Heart right ventricle (tissue), 16 donors: Measurements from ENCODE around the gene FHIT. TPM values are rescaled to one million over a fixed set of nuclear protein-coding genes. Genes with fewer than 3 reads are reported as not detected.

Source experiments
- ATAC-seq, 8 donors: fragments of 200-7000 bp; cut with Tn5 transposase; one replicate each; pipeline ENCODE4 v1.9.1; 2020; ENCODE audit warnings: mild to moderate bottlenecking in 8 of 8, moderate library complexity in 8 of 8, moderate number of reproducible peaks in 1 of 8
- DNase-seq, 2 donors: peaks; one replicate each; pipeline ENCODE4 v3.0.0-alpha.2; 2020
- H3K27ac ChIP-seq, 10 donors: fragments of 200-600 bp; sonication (generic) in 2 of 10; one replicate each; pipeline versions ENCODE4 v1.5.0 to v1.8.0; 2020 to 2022; ENCODE audit warnings: mild to moderate bottlenecking in 3 of 10
- H3K27me3 ChIP-seq, 7 donors: fragments of 200-600 bp; one replicate each; pipeline ENCODE4 v1.8.0; 2021 to 2022; ENCODE audit warnings: mild to moderate bottlenecking in 2 of 7
- H3K36me3 ChIP-seq, 9 donors: fragments of 200-600 bp; sonication (generic) in 1 of 9; one replicate each; pipeline versions ENCODE4 v1.5.0 to v1.8.0; 2020 to 2022; ENCODE audit warnings: mild to moderate bottlenecking in 2 of 9
- H3K4me1 ChIP-seq, 9 donors: fragments of 200-600 bp; sonication (generic) in 1 of 9; one replicate each; pipeline versions ENCODE4 v1.5.0 to v1.8.0; 2020 to 2022; ENCODE audit warnings: mild to moderate bottlenecking in 4 of 9
- H3K4me3 ChIP-seq, 10 donors: fragments of 200-600 bp; sonication (generic) in 2 of 10; one replicate each; pipeline versions ENCODE4 v1.5.0 to v1.8.0; 2020 to 2022; ENCODE audit warnings: mild to moderate bottlenecking in 7 of 10, moderate library complexity in 2 of 10
- H3K9me3 ChIP-seq, 11 donors: fragments of 200-600 bp in 10 of 11; sonication (generic) in 2 of 11; one replicate each; pipeline versions ENCODE4 v1.5.0 to v1.8.0; 2013 to 2022; ENCODE audit warnings: mild to moderate bottlenecking in 2 of 11, control low read depth in 1 of 11, moderate library complexity in 1 of 11
- CTCF ChIP-seq, 9 donors: fragments of 200-600 bp; sonication (generic) in 2 of 9; IDR thresholded peaks; one replicate each; pipeline versions ENCODE4 v1.5.0 to v1.8.0; 2021 to 2022; ENCODE audit warnings: antibody characterized with exemption in 9 of 9, mild to moderate bottlenecking in 5 of 9, moderate library complexity in 1 of 9
- WGBS, 2 donors: extraction: QIAGEN DNeasy Blood & Tissue Kit; methylation state at CpG; one replicate each; pipeline ENCODE4 v1.1.7; 2013; ENCODE audit warnings: inconsistent platforms in 1 of 2; 5-methylcytosine and 5-hydroxymethylcytosine counted together
- intact Hi-C, 10 donors: fragments of 100-400 bp; cut with DNase I; formaldehyde crosslinking; loops; one replicate each; pipeline versions ENCODE4 v1.11.1 to v1.14.2; 2022
- polyA plus RNA-seq, 2 donors: library from polyadenylated mRNA; stranded (reverse); fragments of 200-250 nt; gene quantifications; one replicate each; pipeline ENCODE4 v1.2.3, GENCODE V29; 2013
- total RNA-seq, 10 donors: library from RNA; stranded (reverse); fragmentation: NEBNext Ultra II Directional in 3 of 10; extraction: Animal tissue kit (Norgen Biotek cat#: 25700) in 3 of 10; gene quantifications; one replicate each; pipeline versions ENCODE4 v1.2.1 to v1.2.4, GENCODE V29; 2021 to 2023
- donor health status: Arrhythmogenic right ventricular cardiomyopathy.
- donor health status: ischemic (EF 13 %, LVEDD 7.1; RV severe dilation, severe dysfunction).
- donor health status: healthy with polysubstance abuse.
- donor health status: DM: no; HTN: yes; CAD: no.
- donor health status: DM: no; HTN: no; CAD: no.
- donor health status: ischemic (EF 25% LVEDD 6.9; RV normal size, moderate dysfunction).
- donor health status: ischemic (EF 25% LVEDD 5.7; RV mildly dilated, moderate dysfunction).
- donor health status: healthy.
- donor health status: DM: yes; HTN: yes; CAD: no.
- donor health status: Ischemic cardiomyopathy.
- donor health status: ischemic (EF 35%, LVEDD 5.7; RV mildly dilated, moderate dysfunction).
- donor health status: nonischemic (EF 11% LVEDD 7.7; RV severe dilation, severe dysfunction).
- donor health status: DM: yes; HTN: yes; CAD: no.
- donor health status: PGD.
- donor health status: ischemic (EF 29% LVEDD 5.4; RV normal size, mild dysfunction).
- donor health status: nonischemic (EF 23%, LVEDD 6.1; RV moderate dilation, normal function).

The FHIT gene
- total and polyA plus RNA-seq, 12 donors: 4.7 to 25.5 (median 18.3) TPM

GRCh38 chr3:60417576-60417975 is 833.7 kb downstream of the FHIT start:
- no peaks in the 10 kb centered on the region for H3K4me1 ChIP-seq
- whole genome bisulfite sequencing, 2 donors: 59 to 63% methylated on average over 4 of the region's 4 CpGs
- H3K9me3 ChIP-seq: no peaks in the 10 kb centered on the region
- no peak overlapping the region for H3K27ac ChIP-seq
- H3K4me3 ChIP-seq: no peak overlapping the region
- no peaks in the 10 kb centered on the region for H3K27me3 ChIP-seq
- intact Hi-C loops: no loop called here
- H3K36me3 ChIP-seq: no peaks in the 10 kb centered on the region
- TF ChIP-seq CTCF (IDR thresholded peaks at IDR 0.05): no peak
- DNase-seq: no peak
- ATAC-seq: no peak

GRCh38 chr3:60414011-60414410 is 837.2 kb downstream of the FHIT start:
- Histone ChIP-seq H3K27ac (no peak overlapping the region), H3K36me3 (no peaks in the 10 kb centered on the region), H3K4me1 (no peaks in the 10 kb centered on the region), H3K4me3 (no peak overlapping the region), H3K27me3 (no peaks in the 10 kb centered on the region), H3K9me3 (no peaks in the 10 kb centered on the region)
- no peak for TF ChIP-seq CTCF (IDR thresholded peaks at IDR 0.05)
- ATAC-seq (no peak), DNase-seq (no peak)
- intact Hi-C loops: no loop called here
- WGBS, 2 donors: 95% methylated on average over 4 of the region's 4 CpGs

GRCh38 chr3:60413551-60413950 is 837.7 kb downstream of the FHIT start:
- Histone ChIP-seq H3K27ac (no peak overlapping the region), H3K36me3 (no peaks in the 10 kb centered on the region), H3K27me3 (no peaks in the 10 kb centered on the region), H3K4me1 (no peaks in the 10 kb centered on the region), H3K9me3 (no peaks in the 10 kb centered on the region), H3K4me3 (no peak overlapping the region)
- TF ChIP-seq CTCF (IDR thresholded peaks at IDR 0.05): no peak
- WGBS, 2 donors: 95 to 96% methylated on average over 1 of the region's 1 CpG
- intact Hi-C loops: no loop called here
- no peak for DNase-seq
- ATAC-seq: no peak

- DNase-seq (no peak), ATAC-seq (no peak)
- no peak for TF ChIP-seq CTCF (IDR thresholded peaks at IDR 0.05)
- no peaks in the 10 kb centered on the region for H3K36me3 ChIP-seq
- intact Hi-C loops: no loop called here
- H3K27me3 ChIP-seq: no peaks in the 10 kb centered on the region
- 81 to 87% methylated on average over 4 of the region's 4 CpGs for WGBS, 2 donors
- H3K4me3 ChIP-seq: no peak overlapping the region
- H3K4me1 ChIP-seq: peaks cover 0 to 11% (median 6%) of the 10 kb centered on the region in 9 donors
- peaks cover 0 to 6% (median 0%) of the 10 kb centered on the region in 11 donors for H3K9me3 ChIP-seq
- H3K27ac ChIP-seq: no peak overlapping the region
Observed at GRCh38 chr3:60403866-60404265, 847.4 kb downstream of the FHIT start.
